ENCODE results near the gene HOXA2. TPM values are rescaled to one million over a fixed set of nuclear protein-coding genes. Genes with fewer than 3 reads are reported as not detected.

HOXA2 gene
- total RNA-seq, 1 donor from 2014 or later: 1.8 TPM

- no peak for DNase-seq (ENCODE audit: low spot score)
Measured at GRCh38 chr7:27141137-27141922, 38.8 kb upstream of the HOXA2 start.

- no peak for DNase-seq (ENCODE audit: low spot score)
Measured at GRCh38 chr7:27140126-27140857, 37.8 kb upstream of the HOXA2 start.

- DNase-seq (ENCODE audit: low spot score): no peak
Measured at GRCh38 chr7:27139334-27140125, 37.0 kb upstream of the HOXA2 start.

DNA sequence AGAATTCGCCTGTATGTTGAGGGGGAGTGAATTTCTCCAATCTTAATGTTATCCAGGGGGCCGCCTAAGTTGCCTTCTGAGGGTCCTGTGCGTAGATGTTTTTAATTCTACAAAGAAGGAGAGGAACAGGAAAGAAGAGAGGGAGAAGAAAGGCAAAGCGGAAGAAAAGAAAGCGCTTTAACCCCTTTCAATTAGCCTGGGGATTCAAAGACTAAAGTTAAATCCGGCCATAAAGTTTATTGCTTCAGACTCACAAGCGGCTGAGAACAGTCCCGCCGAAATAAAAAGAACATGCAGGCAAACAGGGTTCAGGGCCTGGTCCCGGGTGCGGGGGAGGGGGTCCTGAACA, 36.5 kb upstream of the HOXA2 start:
- DNase-seq (ENCODE audit: low spot score): no peak

- no peak for DNase-seq (ENCODE audit: low spot score)
Measured at GRCh38 chr7:27138472-27138871, 36.0 kb upstream of the HOXA2 start.

DNA sequence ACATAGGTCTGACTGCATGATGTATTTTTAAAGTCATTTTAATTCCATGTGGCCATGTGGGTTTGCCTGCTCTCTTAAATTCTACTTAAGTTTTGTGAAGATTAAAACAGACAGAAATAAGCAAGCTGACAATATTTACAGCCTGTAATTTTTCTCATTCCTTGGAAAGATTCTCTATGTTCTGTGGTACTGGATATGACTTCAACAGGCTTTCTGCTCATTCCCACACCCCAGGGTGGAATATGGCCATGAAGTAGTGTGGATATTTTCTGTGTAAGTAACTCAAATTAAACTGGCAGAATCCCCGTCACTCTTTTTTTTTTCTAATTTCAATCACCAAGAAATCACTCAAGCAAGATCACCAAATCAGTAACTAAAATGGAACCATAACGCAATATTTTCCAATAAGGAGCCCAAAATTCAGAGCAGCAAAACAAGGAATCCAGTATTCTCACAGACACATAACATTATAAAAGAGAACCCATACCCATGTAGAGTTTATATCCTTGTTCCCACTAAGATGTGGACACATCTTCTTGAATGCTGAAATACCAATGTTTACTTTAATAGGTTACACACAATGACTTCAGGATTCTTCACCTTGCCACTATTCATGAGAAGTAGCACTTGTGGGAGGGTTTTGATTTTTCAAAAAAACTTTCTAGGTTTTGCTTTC, 35.3 kb upstream of the HOXA2 start:
- DNase-seq (ENCODE audit: low spot score): no peak

DNA sequence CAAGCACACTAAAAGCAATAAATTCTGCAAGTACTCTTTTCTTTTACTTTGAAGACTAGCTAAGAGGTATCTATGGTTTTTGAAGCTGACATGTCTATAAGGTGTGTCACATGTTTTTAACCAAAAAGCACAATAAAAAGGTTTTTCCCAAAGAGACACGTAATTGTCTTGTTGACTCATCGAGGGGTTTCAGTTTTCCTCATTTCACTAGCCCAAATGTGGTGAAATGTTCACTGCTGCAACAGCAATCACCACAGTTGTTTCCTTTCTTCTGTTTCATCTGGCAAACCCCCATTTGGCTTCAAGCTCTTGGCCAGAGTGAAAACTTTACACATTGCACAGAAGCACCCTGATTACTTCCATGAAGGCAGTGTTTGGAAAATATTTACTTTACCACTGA, 31.9 kb upstream of the HOXA2 start:
- DNase-seq (ENCODE audit: low spot score): no peak

DNA sequence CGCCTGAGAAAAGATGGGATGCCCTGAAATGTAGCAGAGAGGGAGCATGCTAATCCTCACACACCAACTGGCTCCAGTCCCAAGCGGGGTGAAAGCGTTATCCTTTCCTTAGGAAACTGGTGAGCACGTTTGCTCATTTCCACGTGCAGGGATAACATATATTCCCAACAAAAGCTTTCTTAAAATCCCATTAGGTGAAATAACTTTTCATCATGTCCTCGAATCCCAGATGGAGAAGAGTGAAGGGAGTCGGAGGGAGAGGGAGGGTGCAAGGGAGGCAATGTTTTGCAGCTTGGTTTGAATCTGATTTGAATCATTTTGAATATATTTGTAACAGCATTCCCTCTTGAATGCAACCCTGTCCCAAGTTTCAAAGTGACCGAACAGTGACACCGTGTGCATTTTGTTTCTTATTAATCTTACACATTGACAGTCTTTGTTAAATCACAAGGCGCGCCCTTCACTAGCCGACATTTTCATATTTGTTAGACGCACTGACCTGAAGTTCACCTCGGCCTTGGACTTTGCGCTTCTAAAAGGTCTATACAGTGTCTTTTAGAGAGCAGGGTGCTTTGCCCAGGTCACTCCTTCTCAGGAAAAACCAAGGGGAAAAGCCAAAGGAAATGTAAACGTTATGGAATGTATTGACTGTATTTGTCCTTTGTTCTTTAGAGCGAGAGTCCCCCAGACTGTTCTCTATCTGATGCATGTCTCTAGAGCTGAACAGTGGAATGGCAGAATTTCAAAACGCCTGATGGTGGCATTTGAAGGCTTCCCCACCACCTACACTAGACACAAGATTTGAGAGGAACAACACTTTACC, 31.1 kb upstream of the HOXA2 start:
- no peak for DNase-seq (ENCODE audit: low spot score)

- DNase-seq (ENCODE audit: low spot score): no peak
Measured at GRCh38 chr7:27132978-27133377, 30.5 kb upstream of the HOXA2 start.

GRCh38 chr7:27132214-27132613, 29.7 kb upstream of the HOXA2 start:
- DNase-seq (ENCODE audit: low spot score): no peak

DNA sequence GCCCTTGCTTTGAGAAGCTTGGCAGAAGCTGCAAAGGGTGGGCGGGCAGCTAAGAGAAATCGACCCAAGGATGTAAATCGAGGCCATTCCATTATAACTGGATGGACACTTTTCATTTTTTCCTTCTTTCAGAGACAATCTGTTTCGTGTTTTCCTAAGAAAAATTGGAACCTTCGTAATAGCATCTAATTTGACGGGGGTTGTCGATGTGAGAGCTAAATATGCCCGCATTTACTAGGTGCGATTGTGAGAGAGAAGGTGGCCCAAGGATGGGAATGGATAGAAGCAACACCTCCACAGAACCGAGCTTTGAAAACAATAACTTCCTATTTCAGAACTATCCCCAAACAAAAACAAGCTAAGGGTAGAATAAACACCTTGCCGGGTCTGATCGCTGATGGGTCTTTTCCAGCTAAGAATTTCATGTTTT, 28.9 kb upstream of the HOXA2 start:
- no peak for DNase-seq (ENCODE audit: low spot score)

DNA sequence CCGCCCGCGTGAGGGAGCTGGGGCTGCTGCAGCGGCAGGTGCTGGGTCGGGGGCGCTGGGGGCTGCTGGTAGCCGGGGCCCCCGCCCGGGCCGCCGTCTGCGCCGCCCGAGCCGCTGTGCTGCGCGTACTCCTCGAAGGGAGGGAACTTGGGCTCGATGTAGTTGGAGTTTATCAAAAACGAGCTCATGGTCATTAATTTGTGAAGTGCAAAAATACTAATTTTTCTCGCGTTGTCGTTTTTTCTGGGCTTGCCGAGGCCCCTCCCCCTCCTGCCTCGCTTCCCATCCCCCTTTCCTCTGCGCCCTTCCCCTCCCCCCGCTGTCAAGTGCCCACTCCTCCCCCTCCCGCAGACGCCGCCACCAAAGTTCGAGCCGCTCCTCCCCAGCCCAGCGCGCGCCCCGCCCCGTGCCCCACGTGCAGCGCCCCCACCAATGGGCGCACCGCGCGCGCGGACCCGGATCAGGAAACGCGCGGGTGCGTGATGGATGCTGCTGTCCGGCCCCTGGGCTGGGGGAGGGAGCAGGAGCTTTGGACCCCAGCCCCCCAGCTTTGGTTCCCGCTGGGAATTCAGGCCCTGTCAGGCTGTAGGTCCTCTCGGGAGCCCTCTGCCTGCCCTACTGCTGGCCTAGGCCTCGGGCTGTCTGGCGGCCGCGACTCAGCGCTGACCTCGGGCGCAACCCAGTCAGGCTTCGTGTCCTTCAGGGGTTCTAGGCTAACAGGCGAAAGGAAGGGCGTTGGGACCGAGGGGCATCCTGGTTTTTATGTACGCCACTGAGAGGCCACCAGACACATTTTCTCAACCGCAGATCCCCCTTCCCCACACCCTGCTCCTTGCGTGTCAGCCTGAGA, 28.3 kb upstream of the HOXA2 start, which contains the start of gene HOXA4:
TSS of gene HOXA4 (minus strand) at position 218 of the 850 bp plus-strand sequence. CDS start at position 194, 24 bp downstream.
- peak; percentile 95 for DNase-seq (ENCODE audit: low spot score)

GRCh38 chr7:27129729-27130539, 27.5 kb upstream of the HOXA2 start:
- peak; percentile 55 for DNase-seq (ENCODE audit: low spot score)

- DNase-seq (ENCODE audit: low spot score): peak; percentile 42
Measured at GRCh38 chr7:27128776-27129728, 26.6 kb upstream of the HOXA2 start.

DNA sequence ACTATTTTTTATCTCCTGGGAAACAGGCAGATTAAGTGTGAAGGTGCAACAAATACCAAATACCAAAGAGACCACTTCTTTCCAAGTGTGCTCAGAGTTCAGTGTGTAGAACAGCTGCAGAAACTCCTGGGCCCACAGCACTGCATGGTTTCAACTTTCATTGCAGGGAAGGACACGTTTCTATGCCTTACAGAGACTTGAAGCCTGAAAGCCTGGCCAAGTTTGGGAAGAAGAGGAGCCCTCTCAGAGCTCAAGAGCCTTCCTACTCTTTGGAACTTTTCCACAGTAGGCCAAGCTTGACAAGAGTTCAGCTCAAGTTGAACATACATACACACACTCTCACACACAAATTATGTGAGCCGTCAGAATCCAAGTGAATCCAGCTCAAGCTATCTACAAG, 25.6 kb upstream of the HOXA2 start:
- DNase-seq (ENCODE audit: low spot score): no peak

GRCh38 chr7:27126596-27127327, 24.3 kb upstream of the HOXA2 start:
- DNase-seq (ENCODE audit: low spot score): no peak

GRCh38 chr7:27125986-27126394, 23.5 kb upstream of the HOXA2 start:
- DNase-seq (ENCODE audit: low spot score): no peak

Measured in ureter (tissue), 1 donor.